ENCODE measurements around the gene PIM2.

DNA sequence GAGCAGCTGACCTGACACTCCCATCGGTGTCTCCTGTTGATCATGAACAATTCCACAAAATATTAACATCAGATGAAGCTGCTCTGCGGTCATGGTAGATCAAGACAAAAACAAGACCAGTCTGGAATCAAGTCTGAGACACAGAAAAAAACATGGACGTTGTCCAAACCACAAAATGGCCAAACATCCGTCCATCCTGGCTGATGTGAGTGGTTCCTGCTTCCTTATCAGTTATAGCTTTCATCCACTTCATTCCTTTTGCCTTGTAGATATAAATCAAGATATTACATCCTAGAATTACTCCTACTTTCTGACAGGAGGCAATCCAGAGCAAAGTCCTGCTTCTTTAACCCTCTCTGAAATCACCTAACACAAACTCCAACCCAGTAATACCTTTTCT is 54.6 kb downstream of the PIM2 start:
- TF ChIP-seq CHD2 (IDR thresholded peaks at IDR 0.05; ENCODE audit: low read depth, low read length) (no peak), POLR2A (IDR thresholded peaks at IDR 0.05; ENCODE audit: insufficient read depth in 1 of 2, low read depth in 2 of 2, low read length in 2 of 2) (no peak), ZBTB3 (CRISPR knock-in tag; IDR thresholded peaks at IDR 0.05; ENCODE audit: borderline replicate concordance, low read depth) (no peak), ESRRA (CRISPR knock-in tag; IDR thresholded peaks at IDR 0.05; ENCODE audit: low read depth) (no peak)
- TF ChIP-seq, protein P1, sequence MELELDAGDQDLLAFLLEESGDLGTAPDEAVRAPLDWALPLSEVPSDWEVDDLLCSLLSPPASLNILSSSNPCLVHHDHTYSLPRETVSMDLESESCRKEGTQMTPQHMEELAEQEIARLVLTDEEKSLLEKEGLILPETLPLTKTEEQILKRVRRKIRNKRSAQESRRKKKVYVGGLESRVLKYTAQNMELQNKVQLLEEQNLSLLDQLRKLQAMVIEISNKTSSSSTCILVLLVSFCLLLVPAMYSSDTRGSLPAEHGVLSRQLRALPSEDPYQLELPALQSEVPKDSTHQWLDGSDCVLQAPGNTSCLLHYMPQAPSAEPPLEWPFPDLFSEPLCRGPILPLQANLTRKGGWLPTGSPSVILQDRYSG (CRISPR knock-in tag; IDR thresholded peaks at IDR 0.05), result no peak

Measured in HepG2 (cell line).